HEK293T (cell line): ENCODE measurements around the gene HSPA14.

Experiments used
- ARNT ChIP-seq: fragments of 450-650 bp; IDR thresholded peaks from 2 replicates; pipeline ENCODE4 v1.6.1; 2017; ENCODE audit warnings: mild to moderate bottlenecking
- ELF4 ChIP-seq: fragments of 450-650 bp; IDR thresholded peaks from 2 replicates; pipeline ENCODE4 v1.6.1; 2017; ENCODE audit warnings: antibody characterized with exemption
- FOXA1 ChIP-seq: fragments of 450-650 bp; IDR thresholded peaks from 2 replicates; pipeline ENCODE4 v1.6.1; 2016; ENCODE audit warnings: mild to moderate bottlenecking
- FOXK2 ChIP-seq: fragments of 450-650 bp; IDR thresholded peaks from 2 replicates; pipeline ENCODE4 v1.6.1; 2016; ENCODE audit warnings: mild to moderate bottlenecking
- SP1 ChIP-seq: fragments of 450-650 bp; IDR thresholded peaks from 2 replicates; pipeline ENCODE4 v1.6.1; 2017
- SUZ12 ChIP-seq: fragments of 450-650 bp; IDR thresholded peaks from 2 replicates; pipeline ENCODE4 v1.6.1; 2016; ENCODE audit warnings: mild to moderate bottlenecking
- TARDBP ChIP-seq: fragments of 450-650 bp; IDR thresholded peaks from 2 replicates; pipeline ENCODE4 v1.6.1; 2016
- ZNF384 ChIP-seq: fragments of 450-650 bp; IDR thresholded peaks from 2 replicates; pipeline ENCODE4 v1.6.1; 2016

DNA sequence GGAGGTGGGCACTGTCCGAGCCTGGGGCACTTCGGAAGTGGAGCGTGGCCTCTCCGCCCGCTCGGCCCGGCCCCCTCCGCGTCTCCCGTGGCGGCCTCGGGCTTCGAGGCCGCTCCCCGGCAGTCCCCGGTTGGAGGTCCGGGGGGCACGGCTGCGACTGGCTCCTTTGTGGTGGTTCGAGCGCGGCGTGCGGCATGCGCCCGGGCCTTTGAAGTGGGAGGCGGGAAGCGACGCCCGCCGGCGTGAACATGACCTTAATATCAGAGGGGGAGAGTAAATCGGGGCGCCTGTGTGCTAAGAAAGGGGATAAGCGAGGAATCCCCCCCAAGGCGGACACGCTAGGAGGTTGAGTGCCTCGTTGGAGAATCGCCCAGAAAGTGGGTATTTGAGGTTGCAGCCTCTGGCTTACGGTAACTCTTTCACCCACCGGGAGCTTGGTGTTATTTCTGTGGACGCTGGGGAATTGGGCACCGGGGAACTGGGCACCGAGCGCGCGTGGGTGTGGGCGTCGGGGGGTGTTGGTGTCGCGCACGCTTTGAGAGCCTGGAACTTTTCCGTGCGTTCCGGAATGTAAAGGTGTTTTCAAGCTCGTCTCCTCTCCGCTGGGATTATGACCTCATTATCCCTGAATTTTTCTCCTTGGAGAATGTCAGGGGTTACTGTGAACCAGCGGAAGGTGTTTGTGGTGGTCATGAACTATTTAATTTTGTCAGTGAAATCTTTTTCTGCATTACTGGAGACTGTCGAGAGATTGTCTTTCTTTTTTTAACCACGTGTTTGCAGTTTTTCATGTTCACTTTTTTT, 41.2 kb downstream of the HSPA14 start:
- TF ChIP-seq ZNF384 (no peak), SP1 (no peak), FOXA1 (no peak), ELF4 (no peak), FOXK2 (no peak), TARDBP (no peak), SUZ12 (no peak), ARNT (no peak)
